Measurements from ENCODE around the gene VAV2.

VAV2 gene

GRCh38 chr9:133888809-133889491 lies 103.2 kb downstream of the VAV2 start:
- no peak for DNase-seq

- no peak for DNase-seq
These were observed 103.9 kb downstream of the VAV2 start for GRCh38 chr9:133888048-133888808.

GRCh38 chr9:133887540-133888047 lies 104.5 kb downstream of the VAV2 start:
- no peak for DNase-seq

- no peak for DNase-seq
These were observed 105.3 kb downstream of the VAV2 start for GRCh38 chr9:133886563-133887501.

- no peak for DNase-seq
These were observed 107.0 kb downstream of the VAV2 start for GRCh38 chr9:133884907-133885744.

- DNase-seq = no peak
These were observed 109.0 kb downstream of the VAV2 start for GRCh38 chr9:133882849-133883755.

GRCh38 chr9:133881671-133882381 lies 110.3 kb downstream of the VAV2 start:
- no peak for DNase-seq

GRCh38 chr9:133880851-133881661 lies 111.1 kb downstream of the VAV2 start:
- DNase-seq = no peak

GRCh38 chr9:133880136-133880535 lies 112.0 kb downstream of the VAV2 start:
- DNase-seq = no peak

- DNase-seq = no peak
These were observed 112.5 kb downstream of the VAV2 start for GRCh38 chr9:133879615-133880014.

GRCh38 chr9:133878402-133878801 lies 113.7 kb downstream of the VAV2 start:
- no peak for DNase-seq

- DNase-seq = no peak
These were observed 114.2 kb downstream of the VAV2 start for GRCh38 chr9:133877967-133878366.

- no peak for DNase-seq
These were observed 114.8 kb downstream of the VAV2 start for GRCh38 chr9:133877327-133877726.

GRCh38 chr9:133876836-133877235 lies 115.3 kb downstream of the VAV2 start:
- no peak for DNase-seq

- DNase-seq = no peak
These were observed 116.0 kb downstream of the VAV2 start for GRCh38 chr9:133876144-133876543.

GRCh38 chr9:133875131-133875530 lies 117.0 kb downstream of the VAV2 start:
- no peak for DNase-seq

GRCh38 chr9:133874659-133875058 lies 117.5 kb downstream of the VAV2 start:
- DNase-seq = no peak

- DNase-seq = no peak
These were observed 118.0 kb downstream of the VAV2 start for GRCh38 chr9:133874060-133874657.

GRCh38 chr9:133873461-133873891 lies 118.6 kb downstream of the VAV2 start:
- DNase-seq = no peak
